Activated CD4-positive, alpha-beta T cell treated with anti-CD3 and anti-CD28 coated beads, Interleukin-2, amount 50 U/mL, for 16 hours (primary cell): ENCODE results near the gene GRAMD2A.
"Not testable (repeated sequence)": the region's sequence is repeated elsewhere in the genome, so short reads cannot be mapped to it uniquely, and the experiment has no call there.

Experiments used
- DNase-seq: peaks from one replicate; pipeline ENCODE4 v3.0.0-alpha.2; 2020

Gene GRAMD2A

DNA sequence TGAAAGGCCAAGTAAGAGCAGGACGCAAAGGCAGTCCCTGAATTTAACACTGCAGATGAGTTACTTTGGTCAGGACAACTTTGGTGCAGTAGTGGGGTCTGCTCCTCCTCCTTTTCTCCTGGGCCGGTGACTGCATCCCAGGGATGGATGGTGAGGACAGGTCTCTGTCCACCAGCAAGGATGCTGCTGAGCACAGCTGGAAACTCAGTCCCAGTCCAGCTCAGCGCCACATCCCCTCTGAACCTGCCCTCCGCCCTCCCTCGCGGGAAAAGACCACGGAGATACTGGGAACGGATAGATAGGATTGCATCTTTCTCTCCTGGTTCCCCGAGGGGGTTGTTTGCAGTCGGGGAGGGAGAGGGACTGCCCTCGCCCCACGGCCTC is 13.8 kb downstream of the GRAMD2A start:
- no peak for DNase-seq

DNA sequence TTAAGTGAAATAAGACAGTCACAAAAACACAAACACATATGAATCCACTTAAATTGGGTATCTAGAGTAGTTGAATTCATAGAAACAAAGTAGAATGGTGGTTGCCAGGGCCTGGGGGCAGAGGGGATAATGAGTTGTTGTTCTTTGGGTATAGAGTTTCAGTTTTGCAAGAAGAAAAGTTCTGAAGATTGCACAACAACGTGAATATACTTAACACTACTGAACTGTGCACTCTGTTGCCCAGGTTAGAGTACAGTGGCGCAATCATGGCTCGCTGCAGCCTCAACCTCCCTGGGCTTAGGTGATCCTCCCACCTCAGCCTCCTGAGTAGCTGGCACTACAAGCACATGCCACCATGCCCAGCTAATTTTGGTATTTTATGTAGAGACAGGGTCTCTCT is 14.9 kb downstream of the GRAMD2A start:
- no peak for DNase-seq

DNA sequence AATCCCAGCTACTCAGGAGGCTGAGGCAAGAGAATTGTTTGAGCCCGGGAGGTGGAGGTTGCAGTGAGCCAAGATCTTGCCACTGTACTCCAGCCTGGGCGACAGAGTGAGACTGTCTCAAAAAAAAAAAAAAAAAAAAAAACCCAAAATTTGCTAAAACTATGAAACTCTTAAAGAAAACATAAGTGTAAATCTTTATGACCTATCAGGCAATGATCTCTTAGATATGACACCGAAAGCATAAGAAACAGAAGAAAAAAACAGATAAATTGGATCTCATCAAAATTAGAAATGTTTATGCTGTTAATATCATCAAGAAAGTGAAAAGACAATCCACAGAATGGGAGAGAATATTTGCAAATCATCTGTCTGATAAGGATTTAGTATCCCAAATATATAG is 15.3 kb downstream of the GRAMD2A start:
- no peak for DNase-seq

DNA sequence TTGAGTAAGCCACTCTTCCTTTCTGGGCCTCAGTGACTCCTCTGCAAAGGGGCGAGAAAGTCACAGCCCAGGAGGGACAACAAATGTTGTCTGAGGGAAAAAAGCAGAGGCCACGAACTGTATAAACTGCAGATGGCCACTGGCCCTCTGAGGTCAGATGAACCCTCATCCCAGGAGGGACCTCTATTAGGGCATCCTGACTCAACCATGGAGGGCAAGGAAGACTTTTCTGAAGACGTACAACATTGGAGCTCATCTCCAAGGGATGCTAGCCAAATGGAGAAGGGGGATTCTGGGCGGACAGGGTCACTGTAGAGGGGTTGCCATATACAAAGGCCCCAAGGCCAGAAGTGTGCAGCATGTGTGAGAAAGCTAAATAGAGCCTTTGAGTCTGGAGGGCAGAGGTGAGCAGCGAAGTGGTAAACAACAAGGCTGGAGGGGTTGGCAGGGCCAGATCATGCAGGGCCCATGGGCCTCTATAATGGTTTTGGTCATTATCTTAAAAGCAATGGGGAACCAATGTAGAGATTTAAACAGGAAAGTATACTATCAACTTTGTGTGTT is 16.7 kb downstream of the GRAMD2A start:
- no peak for DNase-seq

DNA sequence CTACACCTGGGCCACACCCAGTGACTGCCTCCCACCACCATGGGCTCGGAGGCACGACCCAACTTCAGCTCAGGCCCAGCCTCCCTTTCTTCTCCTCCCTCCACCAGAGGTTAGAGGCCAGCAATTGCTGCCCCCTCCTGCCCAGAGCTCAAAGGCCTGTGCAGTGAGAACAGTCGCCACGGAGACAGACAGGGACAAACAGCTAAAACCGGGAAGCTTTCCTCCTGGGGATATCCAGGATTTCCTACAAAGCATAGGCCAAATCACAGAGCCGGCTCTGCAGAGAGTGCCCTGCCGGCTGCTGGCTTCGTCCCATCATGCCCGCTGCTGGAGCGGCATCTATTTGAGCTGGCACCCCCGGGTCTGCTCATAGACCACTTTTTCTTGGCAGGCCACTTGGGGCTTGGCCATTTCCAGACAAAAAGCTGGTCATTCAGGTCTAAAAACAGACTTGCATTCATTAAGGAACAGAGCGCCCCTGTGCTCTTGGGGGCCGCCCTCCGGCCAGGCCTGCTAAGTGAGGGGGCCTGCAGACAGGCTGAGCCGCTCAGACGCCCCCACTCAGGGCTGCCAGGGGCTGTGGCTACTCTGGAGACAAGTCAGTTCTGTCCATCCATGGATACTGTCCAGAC is 17.5 kb downstream of the GRAMD2A start:
- no peak for DNase-seq

DNA sequence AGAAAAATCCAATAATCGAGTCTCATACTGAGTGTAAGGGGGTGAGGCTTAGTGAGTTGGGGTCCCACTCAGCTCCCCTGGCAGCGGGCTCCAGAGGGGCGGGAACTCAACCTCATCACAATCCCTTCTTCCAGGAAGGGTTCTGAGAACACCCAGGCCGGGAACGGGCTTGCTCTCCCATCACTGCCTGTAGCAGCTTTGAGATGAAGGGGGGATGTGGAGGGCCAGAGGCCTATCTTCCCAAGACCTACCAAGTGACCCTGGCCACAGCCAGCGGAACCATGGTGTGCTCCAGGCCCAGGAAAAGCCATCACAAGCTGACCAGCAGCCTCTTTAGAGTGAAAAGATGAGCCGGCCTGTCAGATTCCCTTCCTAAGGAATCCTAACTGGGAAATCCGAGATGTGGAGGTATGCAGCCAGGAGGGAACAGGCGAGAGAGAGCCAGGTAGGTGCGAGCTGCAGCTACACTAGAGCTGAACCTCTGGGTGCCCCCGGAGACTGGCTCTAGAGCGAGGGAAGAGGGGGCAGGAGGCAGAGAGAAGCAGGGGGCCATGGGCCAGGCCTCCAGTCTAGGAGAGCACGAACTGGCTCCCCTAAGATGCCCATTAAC is 18.5 kb downstream of the GRAMD2A start:
- DNase-seq, result no peak

DNA sequence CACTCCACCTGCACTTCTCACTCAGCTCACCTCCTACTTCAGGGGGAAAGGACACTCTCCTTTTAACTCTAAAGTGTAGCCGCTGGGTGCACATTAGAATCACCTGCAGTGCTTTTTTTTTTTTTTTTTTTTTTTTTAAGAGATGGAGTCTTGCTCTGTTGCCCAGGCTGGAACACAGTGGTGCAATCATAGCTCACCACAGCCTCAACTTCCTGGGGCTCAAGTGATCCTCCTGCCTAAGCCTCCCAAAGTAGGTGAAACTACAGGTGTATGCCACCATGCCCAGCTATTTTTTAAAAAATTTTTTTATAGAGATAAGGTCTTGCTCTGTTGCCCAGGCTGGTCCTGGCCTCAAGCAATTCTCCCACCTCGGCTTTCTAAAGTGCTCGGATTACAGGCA is 20.8 kb downstream of the GRAMD2A start:
- DNase-seq, result no peak

DNA sequence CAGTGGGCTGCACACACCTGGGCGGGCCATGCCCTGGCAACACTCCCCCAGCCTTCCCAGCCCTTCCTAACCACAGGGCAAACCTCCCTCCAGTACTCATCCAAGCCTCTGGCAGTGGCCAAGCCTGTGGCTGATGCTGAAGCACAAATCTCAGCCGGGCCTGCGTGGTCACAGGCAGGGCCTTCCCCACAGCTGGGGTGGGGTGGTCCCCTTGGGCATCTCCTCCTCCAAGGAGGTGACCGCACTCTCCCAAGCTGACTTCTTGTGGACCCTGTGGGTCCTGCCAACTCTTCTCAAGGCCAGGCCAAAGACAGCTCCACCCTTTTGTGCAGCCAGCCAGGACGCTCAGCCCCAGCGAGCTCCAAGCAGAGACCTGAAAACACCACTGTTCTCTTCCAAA is 21.4 kb downstream of the GRAMD2A start:
- no peak for DNase-seq

DNA sequence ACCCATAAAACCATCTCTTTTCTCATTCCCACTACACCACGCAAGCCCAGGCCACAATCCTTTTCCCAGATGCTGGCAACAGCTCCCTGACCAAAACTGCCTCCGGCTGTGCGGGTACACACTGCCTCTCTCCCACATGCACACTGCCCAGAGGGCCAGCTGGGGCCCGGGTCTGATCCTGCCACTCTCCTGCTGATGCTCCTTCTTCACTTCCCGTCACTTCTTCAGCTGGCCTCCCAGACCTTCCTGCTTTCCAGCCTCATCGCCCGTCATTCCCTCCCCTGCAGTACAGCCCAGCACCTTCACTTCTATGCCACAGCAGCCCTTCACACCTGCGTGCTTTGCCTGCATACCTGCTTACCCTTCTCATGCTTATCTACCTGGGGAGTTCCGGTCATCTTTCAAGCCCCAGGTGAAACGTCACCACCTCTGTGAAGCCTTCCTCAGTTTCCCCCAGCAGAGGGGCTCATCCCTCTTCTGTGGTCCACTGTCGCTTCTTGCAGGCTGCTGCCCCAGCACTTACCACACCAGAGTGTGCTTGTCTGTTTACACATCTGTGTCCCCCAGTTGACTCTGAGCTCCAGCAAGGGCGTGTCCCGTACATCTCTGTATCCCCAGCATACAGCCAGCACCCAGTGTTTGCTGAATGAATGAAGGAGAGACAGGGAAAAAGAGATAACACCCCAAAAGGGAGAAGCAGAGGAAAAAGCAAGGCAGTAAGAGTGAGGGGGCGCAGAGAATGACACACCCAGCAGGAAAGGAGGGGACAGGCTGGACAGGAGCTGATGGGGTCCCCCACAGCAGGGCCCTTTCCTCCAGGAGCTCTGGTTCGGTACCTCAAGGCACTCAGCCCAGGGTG is 22.2 kb downstream of the GRAMD2A start:
- no peak for DNase-seq

DNA sequence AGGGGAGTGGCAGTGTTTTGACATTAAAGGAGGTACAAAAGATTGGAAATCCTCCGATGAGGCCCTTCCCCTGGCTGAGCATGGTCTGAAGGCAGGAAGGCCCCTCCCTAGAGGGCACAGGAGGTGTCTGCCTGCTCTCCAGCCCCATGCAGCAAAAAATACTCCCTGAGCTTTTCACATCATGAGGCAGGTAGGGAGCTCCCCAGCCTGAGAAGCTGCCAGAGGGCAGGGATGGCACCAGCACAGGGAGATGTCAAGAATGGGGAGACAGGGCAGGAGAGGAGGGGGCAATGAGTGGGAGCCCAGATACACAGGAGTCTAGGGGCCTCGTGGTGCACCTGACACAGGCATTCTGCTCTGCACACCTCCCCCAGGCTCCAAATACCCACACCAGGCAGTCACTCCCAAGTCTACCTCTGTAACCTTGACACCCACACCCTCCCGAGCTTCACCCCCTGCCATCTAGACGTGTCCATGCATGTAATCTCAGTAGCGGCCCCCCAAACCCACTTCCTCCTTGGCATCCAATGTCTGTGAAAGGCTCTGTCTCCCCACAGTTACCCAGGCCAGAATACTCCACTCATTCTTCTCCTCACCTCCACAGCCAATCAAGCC is 22.9 kb downstream of the GRAMD2A start:
- DNase-seq, result no peak

DNA sequence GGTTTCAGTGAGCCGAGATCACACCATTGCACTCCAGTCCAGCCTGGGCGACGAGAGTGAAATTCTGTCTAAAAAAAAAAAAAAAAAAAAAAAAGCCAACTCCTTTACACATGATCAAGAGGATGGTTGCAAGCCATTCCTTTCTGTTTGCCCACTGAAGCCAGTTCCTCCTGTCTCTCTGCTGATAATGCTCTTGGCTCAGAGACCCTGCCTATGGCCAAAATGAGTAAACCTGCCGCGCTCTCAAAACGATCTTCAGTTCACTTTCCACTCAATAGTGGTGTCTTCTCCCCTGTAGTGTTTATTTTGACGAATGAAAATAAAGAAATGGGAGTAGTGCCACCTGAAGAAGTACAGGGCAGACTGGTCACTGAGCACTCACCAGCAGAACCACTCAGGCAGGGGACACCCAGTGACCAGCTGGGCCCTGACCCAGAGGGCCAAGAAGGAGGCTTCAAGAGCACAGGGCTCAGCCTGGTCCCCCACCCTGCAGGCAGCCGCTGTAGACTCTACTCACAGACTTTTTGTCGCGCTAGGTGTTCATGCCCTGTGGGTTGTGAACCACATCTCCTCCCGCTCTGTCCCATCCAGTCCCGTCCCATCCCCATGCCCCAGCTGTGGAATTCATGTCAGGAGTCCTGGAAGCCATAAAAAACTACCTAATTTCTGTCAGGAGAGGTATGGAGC is 23.6 kb downstream of the GRAMD2A start:
- no peak for DNase-seq

DNA sequence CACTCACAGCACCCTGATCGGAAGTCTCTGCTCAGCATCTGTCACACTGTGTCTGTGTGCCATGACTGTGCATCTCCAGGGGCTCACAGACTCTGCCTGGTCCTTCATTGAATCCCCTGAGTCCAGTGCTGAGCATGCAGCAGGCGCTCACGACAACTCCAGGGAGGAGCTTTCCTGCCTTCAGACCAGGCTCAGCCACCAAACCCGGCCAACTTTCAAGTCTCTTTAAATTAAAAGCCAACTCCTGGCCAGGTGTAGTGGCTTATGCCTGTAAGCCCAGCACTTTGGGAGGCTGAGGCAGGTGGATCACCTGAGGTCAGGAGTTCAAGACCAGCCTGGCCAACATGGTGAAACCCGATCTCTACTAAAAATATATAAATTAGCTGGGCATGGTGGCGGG is 24.2 kb downstream of the GRAMD2A start:
- no peak for DNase-seq

DNA sequence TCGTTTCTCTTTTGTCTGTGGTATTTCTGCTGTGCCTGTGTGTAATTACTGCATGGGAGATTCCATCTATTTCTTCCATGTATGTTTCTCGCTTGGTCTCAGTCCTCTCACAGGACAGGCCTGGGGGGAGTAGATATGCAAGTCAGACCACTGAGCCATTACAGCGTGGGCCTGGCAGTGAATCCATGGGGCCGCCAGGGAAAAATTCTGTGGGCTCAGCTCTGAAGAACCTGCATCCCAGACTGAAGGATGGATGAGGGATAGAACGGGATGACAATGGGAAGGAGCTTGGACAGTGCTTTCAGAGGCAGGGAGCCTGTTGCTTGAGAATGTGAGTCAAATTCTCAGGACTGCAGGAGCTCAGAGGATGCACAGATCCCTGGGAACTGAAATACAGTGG is 24.8 kb downstream of the GRAMD2A start:
- no peak for DNase-seq

DNA sequence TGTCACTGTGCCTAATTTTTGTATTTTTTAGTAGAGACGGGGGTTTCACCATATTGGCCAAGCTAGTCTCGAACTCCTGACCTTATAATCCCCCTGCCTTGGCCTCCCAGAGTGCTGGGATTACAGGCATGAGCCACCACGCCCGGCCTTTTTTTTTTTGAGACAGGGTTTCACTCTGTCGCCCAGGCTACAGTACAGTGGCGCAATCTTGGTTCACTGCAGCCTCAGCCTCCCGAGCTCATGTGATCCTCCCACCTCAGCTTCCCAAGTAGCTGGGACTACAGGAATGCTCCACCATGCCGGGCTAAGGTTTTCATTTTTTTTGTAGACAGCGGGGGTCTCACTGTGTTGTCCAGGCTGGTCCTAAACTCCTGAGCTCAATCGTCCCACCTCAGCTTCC is 25.6 kb downstream of the GRAMD2A start:
- DNase-seq, result not testable (repeated sequence)

DNA sequence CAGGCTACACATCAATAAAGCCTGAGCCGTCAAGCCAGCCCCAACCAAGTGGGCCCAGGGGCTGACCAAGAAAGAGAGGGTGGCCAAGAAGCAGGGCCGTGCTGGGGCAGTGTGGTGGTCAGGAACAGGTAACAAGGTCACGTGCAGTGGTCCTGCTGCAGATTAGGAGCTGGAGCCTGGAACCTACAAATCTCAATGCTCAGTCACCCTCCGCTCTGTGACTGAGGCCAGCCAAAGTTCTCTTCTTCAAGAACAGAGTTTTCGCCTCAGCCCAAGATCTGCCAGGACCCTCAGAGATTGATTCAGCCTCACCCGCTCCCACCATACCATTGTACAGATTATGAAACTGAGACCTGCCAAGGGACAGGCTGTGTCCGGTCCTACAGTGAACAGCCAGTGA is 26.9 kb downstream of the GRAMD2A start:
- no peak for DNase-seq

DNA sequence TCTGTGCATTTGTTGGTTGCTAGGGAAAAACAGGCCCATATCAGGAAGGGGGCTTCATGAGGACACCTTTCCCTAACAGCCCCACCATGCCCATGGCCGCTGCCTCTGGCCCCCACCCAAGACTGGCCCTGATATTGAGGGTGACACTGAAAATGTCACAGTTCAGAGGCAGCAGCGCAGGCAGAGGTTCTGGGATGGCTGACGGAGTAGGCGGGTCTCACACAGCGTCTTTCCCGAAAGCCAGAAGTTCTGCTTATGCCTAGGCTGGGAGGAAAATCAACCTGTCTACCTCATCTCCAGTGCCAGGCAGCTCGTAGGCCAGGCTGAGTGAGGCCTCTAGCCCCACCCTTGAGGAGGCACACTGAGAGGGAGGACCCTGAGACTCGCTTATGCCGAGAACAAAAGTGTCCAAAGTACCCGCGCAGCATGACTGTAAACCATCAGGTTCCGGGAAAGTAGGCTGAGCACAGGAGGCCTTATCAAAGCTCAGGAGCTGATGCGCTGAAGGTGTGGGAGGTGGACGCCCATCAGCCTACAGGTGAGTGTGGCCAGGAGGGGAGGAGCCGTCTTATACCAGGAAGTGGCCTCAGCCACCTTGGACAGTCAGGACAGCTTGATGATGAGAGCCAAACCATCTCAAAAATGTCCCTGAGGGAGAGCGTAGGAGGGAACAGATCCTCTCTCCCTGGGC is 27.5 kb downstream of the GRAMD2A start:
- no peak for DNase-seq

DNA sequence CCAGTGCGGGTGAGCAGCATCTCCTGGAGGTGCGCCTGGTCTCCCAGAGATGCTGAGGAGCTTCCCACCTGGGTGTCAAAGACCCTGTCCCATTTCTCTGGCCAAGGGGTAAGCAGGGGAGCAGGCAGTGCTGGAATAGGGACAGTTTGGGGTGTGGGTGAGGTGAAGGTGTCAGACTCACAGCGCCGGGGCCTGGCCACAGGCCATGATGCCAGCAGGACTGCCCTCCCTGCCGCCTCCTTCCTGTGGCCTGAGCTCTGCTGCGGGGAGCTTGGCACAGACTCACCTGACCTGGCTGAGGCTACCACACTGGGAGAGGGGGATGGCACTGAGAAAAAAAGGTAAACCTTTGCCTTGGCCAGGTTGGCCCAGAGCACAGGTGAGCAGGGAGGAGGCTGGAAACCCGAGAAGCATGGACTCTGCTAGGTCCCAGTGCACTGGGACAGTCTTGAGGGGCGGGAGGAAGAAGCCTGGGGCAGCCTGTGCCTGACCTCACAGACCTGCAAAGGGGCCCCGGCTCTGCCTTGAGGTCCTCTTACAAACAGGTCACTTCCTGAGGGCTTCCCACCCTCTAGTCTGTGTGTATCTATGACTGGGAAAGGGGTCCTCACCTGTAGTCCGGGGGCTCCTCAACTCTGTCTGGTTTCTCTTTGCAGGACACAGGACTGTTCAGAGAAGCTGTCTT is 28.2 kb downstream of the GRAMD2A start:
- DNase-seq, result no peak

DNA sequence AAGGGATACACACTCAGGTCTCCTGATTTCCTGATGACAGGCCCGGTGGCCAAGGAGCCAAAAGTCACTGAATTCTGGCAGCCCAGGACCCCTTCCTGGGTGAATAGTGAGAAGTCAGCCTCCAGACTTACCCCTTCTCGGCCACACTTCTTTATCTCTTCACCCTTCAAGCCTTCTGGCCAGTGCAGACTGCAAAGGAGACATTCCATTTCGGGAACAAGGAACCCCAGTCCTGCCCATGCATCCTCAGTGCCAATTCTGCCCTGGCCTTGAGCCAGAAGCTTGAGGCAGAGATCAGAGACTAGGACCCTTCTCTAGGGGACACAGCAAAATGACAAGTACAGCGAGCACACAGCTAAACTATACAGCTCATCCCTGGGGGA is 28.8 kb downstream of the GRAMD2A start:
- no peak for DNase-seq

DNA sequence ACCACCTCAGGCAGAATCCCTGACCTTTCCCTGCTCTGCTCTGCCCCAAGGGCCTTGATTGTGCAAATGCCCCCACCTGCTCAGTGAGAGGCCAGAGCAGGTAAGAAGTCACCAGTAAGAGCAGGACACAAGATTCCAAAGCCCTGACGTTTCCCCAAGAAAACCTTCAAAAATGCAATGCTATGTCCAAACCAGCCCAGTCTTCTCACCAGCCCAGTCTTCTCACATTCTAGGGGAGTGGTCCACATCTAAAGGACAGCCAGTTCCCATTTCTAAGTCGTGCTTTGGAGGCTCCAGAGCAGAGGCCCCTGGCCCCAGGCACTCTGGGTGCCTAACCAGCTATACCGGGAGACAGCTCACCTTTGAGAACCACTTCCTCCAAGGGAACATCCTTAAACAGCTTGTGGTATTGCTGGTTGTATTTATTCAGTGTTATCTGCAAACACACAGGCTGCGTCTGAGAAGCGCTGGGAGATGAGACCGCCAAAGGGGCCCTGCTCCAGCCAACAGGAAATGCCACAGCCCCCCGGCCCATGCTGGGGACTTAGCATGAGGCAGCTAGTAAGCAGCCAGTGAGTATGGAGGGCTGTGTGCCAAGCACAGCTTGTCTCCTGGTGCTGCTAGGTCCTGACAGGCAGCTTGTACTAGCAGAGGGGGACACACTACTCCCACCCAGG is 29.3 kb downstream of the GRAMD2A start:
- peak; percentile 19 for DNase-seq

DNA sequence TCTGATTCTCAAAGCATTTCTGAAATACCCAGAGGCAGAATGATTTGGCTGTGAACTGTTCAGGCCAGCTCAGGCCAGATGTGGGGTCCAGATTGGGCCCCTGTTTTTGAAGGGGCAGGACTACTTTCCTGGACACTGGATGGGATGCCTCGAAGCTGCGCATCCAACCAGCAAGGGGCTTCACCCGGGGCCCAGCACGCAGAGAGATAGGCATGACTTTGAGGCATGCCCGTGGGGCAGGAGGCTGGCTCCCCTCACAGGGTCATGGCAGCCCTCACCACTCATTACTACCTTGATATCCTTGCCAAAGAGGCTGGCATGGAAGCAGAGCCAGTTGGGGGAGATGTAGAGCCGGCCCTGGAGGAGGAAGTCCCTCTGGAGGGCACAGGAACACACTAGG is 30.1 kb downstream of the GRAMD2A start:
- DNase-seq, result no peak
